MM.1S (cell line): ENCODE data around the gene LYL1.

Source experiments
- DNase-seq: peaks from one replicate; pipeline ENCODE4 v3.0.0-alpha.2; 2015
- H2AFZ ChIP-seq: fragments of 300-600 bp; sonication (generic); 2 replicates; pipeline ENCODE4 v1.6.0; 2016; ENCODE audit warnings: antibody characterized with exemption, low read length
- H3F3A ChIP-seq: fragments of 300-600 bp; sonication (generic); 2 replicates; pipeline ENCODE4 v1.6.1; 2016; ENCODE audit warnings: mild to moderate bottlenecking, antibody characterized with exemption, low read length, moderate library complexity, mixed read lengths; ENCODE audit not compliant: insufficient read depth
- H3K27ac ChIP-seq: fragments of 300-600 bp; sonication (generic); 2 replicates; pipeline ENCODE4 v1.5.1; 2016; ENCODE audit warnings: mild to moderate bottlenecking, low read length
- H3K27me3 ChIP-seq: fragments of 300-600 bp; sonication (generic); replicated peaks from 2 replicates; pipeline ENCODE4 v1.6.0; 2016; ENCODE audit warnings: low read length; ENCODE audit not compliant: insufficient read depth
- H3K36me3 ChIP-seq: fragments of 300-600 bp; sonication (generic); replicated peaks from 2 replicates; pipeline ENCODE4 v1.6.1; 2016; ENCODE audit warnings: mild to moderate bottlenecking, low read length, mixed read lengths; ENCODE audit not compliant: insufficient read depth
- H3K4me1 ChIP-seq: fragments of 300-600 bp; sonication (generic); 2 replicates; pipeline ENCODE4 v1.6.1; 2016; ENCODE audit warnings: low read length, mixed read lengths
- H3K4me2 ChIP-seq: fragments of 300-600 bp; sonication (generic); 2 replicates; pipeline ENCODE4 v1.6.0; 2016; ENCODE audit warnings: low read depth, low read length
- H3K4me3 ChIP-seq: fragments of 300-600 bp; sonication (generic); 2 replicates; pipeline ENCODE4 v1.5.1; 2016; ENCODE audit warnings: low read length, mixed read lengths
- H3K79me2 ChIP-seq: fragments of 300-600 bp; sonication (generic); 2 replicates; pipeline ENCODE4 v1.6.1; 2016; ENCODE audit warnings: mixed run types, low read length, mixed read lengths
- H3K9ac ChIP-seq: fragments of 300-600 bp; sonication (generic); 2 replicates; pipeline ENCODE4 v1.6.1; 2016; ENCODE audit warnings: low read length, mixed read lengths
- H3K9me2 ChIP-seq: fragments of 300-600 bp; sonication (generic); replicated peaks from 2 replicates; pipeline ENCODE4 v1.6.1; 2016; ENCODE audit warnings: mild to moderate bottlenecking, low read length, mixed read lengths; ENCODE audit not compliant: insufficient read depth
- H3K9me3 ChIP-seq: fragments of 300-600 bp; sonication (generic); replicated peaks from 2 replicates; pipeline ENCODE4 v1.6.1; 2016; ENCODE audit warnings: mild to moderate bottlenecking, low read length, mixed read lengths; ENCODE audit not compliant: insufficient read depth
- H4K20me1 ChIP-seq: fragments of 300-600 bp; sonication (generic); 2 replicates; pipeline ENCODE4 v1.6.1; 2016; ENCODE audit warnings: mild to moderate bottlenecking, low read length, moderate library complexity, mixed read lengths; ENCODE audit not compliant: insufficient read depth
- CTCF ChIP-seq: fragments of 300-600 bp; sonication (generic); IDR thresholded peaks from 2 replicates; pipeline ENCODE4 v1.5.1; 2016; ENCODE audit warnings: antibody characterized with exemption, low read length, mixed read lengths
- EZH2 ChIP-seq: fragments of 300-600 bp; sonication (generic); optimal IDR thresholded peaks from 2 replicates; pipeline ENCODE3; 2017; ENCODE audit warnings: low read depth, mild to moderate bottlenecking, antibody characterized with exemption, low read length, mixed read lengths
- EZH2phosphoT487 ChIP-seq: fragments of 300-600 bp; sonication (generic); IDR thresholded peaks from 2 replicates; pipeline ENCODE4 v1.6.1; 2018; ENCODE audit warnings: antibody characterized with exemption, low read length

LYL1 gene

DNA sequence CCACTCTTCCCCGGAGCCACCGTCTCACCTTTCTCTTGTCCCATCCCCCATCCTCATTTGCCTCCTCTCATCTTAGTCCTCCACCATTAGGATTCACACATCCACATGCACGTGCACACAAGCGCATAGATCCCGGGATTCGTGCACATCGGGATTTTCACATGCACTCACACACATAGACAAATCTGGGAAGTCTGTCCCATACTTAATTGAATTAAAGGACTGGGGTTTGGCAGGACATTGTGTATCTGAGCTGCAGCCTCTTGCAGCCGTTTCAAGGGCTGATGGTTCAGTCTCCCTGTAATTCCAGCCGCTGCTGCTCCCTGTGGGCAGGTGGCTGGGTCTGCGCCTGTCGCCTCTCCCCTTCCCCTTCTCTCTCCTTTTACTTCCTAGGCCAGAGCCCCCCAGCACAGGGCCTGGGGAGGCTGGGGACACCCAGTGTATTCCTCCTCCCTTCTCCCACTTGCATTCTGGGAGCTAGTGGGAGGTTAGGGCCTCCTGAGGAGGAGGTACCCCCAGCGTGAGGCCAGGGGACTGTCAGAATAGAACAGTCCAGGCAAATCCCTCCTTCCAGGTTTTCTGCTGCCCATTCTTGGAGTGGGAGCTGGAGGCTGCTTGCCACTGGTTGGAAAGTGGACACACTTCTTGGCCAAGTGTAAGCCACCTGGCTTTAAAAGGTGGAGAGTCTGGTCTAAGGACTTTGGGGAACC, 43.6 kb downstream of the LYL1 start:
- Histone ChIP-seq H3K9ac (no peak overlapping the region), H3K27ac (no peak overlapping the region), H3K27me3 (peaks cover 42% of the 10 kb centered on the region), H2AFZ (no peak overlapping the region), H3K4me1 (no peaks in the 10 kb centered on the region), H3K4me2 (no peak overlapping the region), H3K36me3 (no peaks in the 10 kb centered on the region), H3K9me3 (no peaks in the 10 kb centered on the region), H4K20me1 (no peaks in the 10 kb centered on the region), H3K4me3 (no peak overlapping the region), H3K9me2 (no peaks in the 10 kb centered on the region), H3F3A (no peaks in the 10 kb centered on the region), H3K79me2 (no peaks in the 10 kb centered on the region)
- no peak for TF ChIP-seq EZH2
- TF ChIP-seq EZH2phosphoT487 = no peak
- no peak for TF ChIP-seq CTCF
- no peak for DNase-seq

DNA sequence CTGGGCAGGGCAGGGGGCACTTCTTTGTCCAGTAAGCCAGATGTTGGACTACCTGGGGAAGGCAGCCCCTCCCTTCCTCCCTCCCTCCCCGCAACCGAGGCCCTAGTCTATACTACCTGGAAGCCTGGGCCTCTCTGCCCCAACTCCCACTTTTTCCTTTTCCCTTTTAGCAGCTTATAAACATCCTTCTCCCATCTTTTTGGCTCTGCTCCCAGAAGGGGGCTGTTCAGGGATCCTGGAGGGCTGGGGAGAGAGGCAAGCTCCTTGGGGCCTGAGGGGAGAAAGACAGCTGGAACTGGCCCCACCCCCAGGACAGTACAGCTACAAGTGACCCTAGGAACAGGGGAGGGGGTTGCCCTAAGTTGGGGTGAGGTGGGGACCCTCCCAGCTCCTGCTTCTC, 44.9 kb downstream of the LYL1 start:
- H3K4me1 ChIP-seq = no peaks in the 10 kb centered on the region
- H3K4me3 ChIP-seq = no peak overlapping the region
- H3K9me3 ChIP-seq = no peaks in the 10 kb centered on the region
- H3K27ac ChIP-seq = no peak overlapping the region
- DNase-seq = no peak
- H2AFZ ChIP-seq = no peak overlapping the region
- no peaks in the 10 kb centered on the region for H3K36me3 ChIP-seq
- no peaks in the 10 kb centered on the region for H3K79me2 ChIP-seq
- no peak overlapping the region for H3K4me2 ChIP-seq
- TF ChIP-seq EZH2phosphoT487 (no peak), CTCF (no peak), EZH2 (no peak)
- H3F3A ChIP-seq = no peaks in the 10 kb centered on the region
- H3K9me2 ChIP-seq = no peaks in the 10 kb centered on the region
- H3K27me3 ChIP-seq = peaks cover 49% of the 10 kb centered on the region
- H4K20me1 ChIP-seq = no peaks in the 10 kb centered on the region
- H3K9ac ChIP-seq = no peak overlapping the region

GRCh38 chr19:13057147-13057572, 45.5 kb downstream of the LYL1 start:
- no peak overlapping the region for H3K27ac ChIP-seq
- no peaks in the 10 kb centered on the region for H3K9me3 ChIP-seq
- H2AFZ ChIP-seq = no peak overlapping the region
- no peaks in the 10 kb centered on the region for H4K20me1 ChIP-seq
- peaks cover 46% of the 10 kb centered on the region for H3K27me3 ChIP-seq
- H3K4me3 ChIP-seq = no peak overlapping the region
- H3K9me2 ChIP-seq = no peaks in the 10 kb centered on the region
- H3K9ac ChIP-seq = no peak overlapping the region
- no peak for TF ChIP-seq EZH2
- TF ChIP-seq EZH2phosphoT487 = no peak
- no peak for TF ChIP-seq CTCF
- no peak for DNase-seq
- no peaks in the 10 kb centered on the region for H3K36me3 ChIP-seq
- no peaks in the 10 kb centered on the region for H3K79me2 ChIP-seq
- no peaks in the 10 kb centered on the region for H3F3A ChIP-seq
- no peaks in the 10 kb centered on the region for H3K4me1 ChIP-seq
- H3K4me2 ChIP-seq = no peak overlapping the region
